GM21381 (cell line): ENCODE results near the gene CACNA1B.

Experiments
- ATAC-seq: cut with Tn5 transposase; IDR thresholded peaks from one replicate; pipeline ENCODE4 v1.9.1; 2021; ENCODE audit warnings: mild to moderate bottlenecking, moderate library complexity; ENCODE audit not compliant: unreplicated experiment

CACNA1B gene

DNA sequence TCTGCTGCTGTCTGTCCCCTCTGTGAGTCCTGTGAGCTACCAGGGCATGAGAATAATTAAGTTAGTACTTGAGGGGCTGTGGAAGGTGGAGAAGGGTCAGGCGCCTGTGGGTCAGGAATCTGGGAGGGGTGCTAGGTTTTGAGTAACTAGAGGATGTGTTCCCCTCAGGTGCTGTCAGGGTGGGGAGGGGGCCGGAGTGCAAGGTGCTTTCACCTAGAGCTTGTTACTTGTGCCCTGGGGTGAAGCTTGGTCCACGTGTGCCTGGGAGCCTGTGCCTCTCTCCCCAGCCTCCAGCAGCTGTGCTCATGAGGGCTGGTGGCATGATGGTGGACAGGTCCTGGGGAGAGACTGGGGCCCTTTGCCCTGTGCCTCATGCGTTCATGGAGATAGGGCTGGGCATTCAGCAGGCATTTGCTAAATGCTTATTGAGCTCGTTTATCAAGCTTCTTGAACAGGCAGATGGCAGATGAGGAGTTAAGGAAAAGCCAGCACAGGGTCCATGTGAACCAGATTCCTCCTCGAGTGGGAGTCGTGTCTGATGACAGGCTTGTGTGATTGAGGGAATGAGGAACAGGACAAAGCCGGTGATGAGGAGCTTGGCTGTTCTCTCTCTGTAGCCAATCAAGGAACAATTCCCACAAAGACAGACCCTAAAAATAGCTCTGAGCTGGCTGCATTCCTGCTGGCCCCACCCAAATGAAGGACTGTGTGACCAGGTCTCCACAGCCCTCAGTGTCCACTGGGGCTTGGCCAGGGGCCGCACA is 40.9 kb downstream of the CACNA1B start:
- no peak for ATAC-seq

DNA sequence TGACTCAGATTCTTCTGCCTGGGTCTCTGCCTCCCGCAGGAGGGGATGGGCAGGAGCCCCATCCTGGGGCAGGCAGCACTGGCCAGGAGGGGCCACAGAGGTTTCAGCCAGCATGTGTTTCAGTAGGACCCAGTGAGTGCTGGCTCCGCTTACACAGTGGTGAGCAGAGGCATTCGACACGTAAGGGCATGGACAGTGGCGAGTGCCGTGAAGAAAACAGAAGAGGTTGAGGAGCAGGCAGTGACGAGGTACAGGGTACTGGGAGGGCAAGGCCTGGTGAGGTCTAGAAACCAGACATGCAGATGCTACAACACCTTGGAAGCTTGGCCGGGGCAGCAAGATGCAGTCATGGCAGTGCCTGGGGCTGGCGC is 41.5 kb downstream of the CACNA1B start:
- ATAC-seq: no peak

DNA sequence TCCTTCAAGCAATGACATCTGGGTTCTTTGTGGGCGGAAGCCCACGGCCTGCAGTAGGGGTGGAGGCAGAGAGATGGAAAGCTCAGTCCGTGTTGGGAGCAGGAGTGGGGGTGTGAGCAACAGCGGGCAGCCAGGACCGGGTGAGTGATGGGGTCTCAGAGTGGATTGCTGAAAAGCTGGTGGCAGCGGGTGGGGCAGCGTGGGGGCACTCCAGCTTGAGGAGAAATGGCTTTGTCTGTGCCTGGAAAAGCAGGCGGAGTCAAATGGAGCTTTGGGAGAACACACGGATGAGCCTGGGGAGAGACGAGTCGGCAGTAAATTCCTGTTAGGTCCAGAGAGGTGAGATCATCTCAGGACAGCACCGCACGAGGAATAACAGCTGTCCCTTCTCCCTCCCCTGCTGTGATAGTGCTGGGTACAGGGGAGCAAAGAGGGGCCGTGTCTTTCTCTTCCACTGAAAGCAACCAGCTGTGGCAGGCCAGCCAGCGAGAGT is 42.1 kb downstream of the CACNA1B start:
- ATAC-seq: no peak

DNA sequence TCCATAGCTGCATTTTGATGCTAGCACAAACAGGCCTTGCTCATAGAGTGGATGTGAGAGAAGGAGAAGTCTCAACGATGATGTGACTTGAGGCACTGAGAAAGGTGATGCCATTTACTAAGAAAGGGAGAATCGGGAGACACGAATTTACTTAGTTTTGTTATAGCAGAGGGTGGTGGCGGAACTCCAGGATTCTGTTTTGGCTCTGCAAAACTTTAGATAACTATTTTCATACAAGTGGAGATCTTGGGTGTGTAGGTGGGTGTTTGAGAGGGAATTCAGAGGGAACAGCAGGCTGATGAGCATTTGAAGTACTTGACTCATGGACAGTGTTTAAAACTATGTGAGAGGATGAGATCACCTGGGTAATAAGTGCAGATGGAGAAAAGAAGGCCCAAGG is 43.2 kb downstream of the CACNA1B start:
- no peak for ATAC-seq

DNA sequence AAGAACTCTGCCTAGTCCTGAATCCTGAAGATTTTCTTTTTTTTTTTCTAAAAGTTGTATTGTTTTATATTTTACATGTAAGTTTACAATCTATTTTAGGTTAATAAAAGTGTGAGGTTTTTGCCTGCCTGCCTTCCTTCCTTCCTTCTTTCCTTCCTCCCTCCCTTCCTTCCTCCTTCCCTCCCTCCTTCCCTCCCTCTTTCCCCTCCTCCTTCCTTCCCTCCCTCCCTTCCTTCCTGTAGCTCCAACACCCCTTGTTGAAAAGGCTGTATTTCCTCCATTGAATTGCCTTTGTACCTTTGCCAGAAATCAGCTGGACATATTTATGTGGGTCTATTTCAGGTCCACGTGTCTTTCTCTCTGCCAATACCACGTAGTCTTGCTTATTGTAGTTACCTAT is 46.6 kb downstream of the CACNA1B start:
- no peak for ATAC-seq

DNA sequence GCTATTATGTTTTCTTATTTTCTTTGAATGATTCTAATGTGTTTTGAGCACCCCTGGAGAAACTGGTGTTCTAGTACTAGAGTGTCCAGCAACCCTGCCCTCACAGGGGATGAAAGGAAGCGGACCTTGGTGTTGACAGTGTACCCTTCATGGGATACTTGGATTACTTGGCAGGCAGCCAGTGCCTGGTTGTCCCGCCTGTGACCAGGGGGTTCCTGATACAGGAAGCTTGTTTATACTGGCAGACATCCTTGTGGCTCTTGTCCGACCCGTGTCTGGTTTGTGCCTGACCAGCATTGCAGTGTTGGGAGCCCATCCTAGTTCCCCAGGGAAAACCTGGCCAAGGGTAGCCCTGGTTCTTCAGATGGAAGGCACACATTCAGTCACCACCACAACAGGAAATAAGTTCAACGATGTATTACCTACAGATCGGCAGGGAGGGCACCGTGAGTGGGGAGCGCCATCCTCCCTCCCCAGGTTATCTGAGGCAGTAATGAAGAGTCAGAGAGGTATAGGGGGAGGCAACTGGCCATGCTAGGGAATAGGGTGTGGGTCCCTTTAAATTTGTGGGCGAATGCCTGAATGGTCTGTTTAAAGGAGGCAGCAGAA is 47.3 kb downstream of the CACNA1B start:
- no peak for ATAC-seq

DNA sequence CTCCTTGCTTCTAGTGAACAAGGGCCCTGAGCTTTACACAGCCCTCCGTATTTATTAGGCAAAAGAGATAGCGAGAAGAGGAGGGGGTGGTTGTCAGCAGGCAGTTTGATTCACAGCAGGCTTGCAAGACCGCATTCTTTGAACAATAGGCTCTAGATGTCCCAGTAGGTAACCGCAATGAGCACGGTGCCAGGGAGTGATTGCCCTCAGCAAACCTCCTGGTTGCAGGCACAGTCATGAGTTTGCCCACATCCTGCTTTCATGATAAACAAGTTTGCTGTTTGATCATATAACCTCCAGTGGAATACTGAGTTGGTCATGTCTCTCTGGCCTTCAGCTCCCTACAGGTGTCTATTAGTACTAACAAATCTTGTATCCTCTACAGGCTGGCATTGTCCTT is 66.1 kb downstream of the CACNA1B start:
- ATAC-seq: no peak

DNA sequence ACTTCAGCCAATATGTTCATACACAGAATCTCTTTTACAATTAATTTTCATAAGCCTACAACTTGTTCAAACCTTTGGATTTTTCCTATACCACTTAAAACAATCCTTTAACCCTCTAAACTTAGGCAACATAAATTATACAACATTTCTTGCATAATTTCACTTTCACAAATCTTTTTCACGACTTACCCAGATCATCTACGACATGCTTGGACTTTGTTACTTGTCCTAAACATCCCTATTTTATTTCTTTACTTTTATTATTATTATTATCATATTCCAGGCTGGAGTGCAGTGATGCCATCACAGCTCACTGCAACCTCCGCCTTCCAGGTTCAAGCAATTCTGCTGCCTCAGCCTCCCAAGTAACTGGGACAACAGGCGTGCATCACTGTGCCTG is 68.0 kb downstream of the CACNA1B start:
- ATAC-seq: no peak

DNA sequence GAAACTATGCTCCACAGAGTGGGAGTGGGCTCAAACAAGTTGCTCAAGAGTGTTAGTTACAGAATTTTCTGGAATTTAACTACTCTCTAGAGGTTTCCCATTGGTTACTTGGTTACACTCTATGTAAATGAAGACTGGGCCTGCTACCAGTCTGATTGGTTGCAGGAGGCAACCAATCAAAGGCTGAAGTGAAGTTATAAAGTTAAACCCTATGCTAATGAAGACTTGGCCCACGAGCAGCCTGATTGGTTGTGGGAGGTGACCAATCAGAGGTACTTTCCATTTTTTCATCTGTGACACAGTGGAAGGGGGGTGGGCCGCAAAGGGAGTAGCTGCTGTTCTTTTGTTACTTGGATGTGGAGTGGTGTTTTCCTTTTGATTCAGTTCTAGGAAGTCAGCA is 69.4 kb downstream of the CACNA1B start:
- no peak for ATAC-seq

DNA sequence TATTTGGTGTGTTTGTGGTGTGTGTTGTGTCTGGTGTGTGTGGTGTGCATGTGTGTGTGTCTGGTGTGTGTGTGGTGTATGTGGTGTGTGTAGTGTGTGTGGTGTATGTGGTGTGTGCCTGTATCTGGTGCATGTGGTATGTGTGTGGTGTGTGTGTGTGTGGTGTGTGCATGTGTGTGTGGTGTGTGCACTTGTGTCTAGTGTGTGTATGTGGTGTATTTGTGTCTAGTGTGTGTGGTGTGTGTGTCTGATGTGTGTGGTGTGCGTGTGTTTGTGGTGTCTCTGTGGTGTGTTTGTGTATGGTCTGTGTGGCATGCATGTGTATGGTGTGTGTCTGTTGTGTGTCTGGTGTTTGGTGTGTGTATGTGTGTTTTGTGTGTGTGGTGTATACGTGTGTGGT is 71.1 kb downstream of the CACNA1B start:
- no peak for ATAC-seq

DNA sequence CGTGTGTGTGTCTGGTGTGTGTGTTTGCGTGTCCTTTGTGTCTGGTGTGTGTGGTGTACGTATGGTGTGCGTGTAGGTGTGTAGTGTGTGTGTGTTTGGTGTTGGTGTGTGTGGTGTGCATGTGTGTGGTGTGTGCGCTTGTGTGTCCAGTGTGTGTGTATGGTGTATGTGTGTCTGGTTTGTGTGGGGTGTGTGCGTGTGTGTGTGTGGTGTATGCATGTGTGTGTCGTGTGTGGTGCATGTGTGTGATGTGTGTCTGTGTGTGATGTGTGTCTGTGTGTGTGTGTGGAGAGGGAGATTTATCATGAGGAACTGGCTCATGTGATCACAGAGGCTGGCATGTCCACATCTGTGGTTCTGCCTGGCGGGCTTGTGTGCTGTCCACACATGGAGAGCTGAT is 71.7 kb downstream of the CACNA1B start:
- ATAC-seq: no peak

DNA sequence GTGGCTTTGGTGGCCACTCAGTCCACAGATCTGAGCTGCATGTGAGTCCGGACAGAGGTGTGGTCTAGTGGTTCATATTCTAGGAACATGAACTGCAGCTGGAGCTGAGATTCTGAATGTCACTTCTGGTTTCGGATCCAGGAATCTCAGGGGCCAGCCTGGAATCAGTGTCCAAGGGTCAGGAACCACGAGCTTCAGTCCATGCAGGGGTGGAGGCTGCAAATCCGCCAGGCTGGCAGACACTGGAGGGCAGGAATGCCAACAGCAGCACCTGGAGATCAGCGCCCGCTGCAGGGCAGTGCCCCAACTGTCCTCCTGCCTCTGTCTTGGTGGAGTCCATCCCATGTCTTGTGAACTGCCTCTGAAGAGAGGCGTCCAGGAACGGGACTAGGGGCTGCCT is 73.5 kb downstream of the CACNA1B start:
- no peak for ATAC-seq

DNA sequence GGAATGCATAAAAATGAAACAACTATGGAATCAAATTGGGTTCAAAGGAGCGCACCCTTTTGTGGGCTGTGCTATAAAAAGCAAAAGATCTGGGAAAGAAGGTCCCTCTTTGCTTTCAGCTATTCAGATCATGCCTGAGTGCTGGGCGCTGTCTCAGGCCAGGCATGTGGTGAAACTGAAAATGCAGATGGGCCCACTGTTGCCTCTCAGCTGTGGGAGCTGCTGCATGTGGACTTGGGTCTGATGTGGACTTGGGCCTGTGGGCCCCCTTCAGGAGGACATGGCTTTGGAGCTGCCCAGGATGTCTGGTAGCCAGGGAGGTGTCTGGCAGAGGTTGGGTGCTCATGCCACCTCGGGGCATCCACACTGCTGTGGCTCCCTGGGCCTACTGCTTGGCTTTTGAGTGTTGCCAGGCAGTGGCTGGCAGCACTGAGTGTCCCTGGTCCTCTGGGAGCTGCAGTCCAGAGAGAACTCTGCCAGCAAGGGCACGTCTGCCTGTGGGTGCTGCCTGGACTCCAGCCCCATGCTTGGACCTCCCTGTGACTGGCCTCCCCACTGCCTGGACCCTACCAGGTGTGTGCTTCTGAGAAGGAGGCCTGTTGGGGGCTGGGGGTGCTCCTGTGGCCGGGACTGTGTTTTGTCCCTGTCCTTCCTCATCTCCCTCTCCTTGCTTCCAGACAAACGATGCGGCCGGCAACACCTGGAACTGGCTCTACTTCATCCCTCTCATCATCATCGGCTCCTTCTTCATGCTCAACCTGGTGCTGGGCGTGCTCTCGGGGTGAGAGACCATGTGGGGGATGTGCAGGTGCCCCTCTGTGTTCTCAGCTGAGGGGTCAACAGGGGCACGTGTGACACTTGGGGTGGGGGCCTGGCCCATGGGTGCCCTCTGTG is 74.3 kb downstream of the CACNA1B start:
- no peak for ATAC-seq

DNA sequence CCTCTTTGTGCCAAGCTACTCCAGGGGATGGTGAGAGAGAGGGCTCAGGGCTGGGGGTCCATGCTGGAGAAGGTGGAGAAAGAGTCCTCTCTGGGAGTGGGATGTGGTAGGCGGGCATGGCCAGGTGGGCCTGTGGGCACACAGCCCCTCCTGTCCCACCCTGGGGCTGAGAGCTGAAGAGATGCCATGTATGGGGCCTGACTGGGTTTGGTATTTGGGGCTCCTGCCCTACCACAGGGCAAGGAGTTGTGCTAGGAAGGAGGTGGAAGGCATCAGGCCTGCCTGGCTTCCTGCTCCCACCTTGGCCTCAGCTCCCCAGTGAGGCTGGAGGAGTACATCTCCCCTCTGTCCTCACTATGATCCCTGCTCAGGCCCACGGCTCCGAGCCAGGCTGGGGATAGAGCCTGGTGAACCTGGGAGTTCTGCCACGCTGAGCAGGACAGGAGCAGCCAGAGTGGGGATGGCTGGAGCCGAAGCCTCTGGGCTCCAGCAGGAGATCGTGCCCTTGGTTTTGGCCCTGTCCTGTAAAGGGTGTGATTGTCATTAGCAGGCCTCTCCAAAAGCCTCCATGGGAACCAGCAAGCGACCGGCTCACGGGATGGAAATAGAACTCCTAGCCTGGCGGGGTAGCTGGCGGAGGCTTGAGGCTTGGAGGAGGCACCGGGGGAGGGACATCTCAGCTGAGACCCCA is 75.5 kb downstream of the CACNA1B start:
- ATAC-seq: no peak

DNA sequence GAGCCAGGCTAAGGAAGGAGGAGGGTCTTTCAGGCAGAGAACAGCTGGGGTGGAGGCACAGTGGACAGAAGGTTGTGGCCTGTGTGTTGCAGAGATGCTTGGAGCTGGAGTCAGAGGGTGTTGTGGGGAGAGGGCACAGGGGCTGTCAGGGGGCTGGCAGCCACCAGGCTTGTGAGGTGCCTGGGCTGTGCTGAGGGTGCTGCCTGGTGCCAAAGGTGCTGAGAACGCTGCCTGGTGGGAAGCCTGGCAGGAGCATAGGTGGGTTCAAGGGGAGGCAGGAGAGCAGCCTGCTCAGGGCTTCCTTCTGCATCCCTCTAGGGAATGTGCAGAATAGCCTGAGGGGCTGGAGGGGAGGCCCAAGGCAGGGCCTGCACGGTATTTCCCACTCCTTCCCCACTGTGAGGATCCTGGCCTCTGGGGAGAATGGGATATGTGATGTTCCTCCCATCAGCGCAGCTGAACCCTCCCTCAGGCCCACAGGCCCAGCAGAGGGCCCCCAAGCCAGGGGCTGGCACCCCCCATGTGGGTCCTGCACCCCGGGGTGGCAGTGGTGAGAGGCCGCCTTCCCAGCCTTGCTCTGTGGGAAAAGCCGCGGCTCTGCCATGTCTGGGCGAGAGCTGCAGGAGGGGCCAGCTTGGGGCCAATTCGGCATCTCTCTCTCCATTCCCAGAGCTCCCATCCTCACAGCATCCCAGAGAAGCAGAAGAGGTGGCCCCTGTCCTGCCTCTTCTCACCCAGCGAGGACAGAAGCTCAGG is 76.3 kb downstream of the CACNA1B start:
- no peak for ATAC-seq

DNA sequence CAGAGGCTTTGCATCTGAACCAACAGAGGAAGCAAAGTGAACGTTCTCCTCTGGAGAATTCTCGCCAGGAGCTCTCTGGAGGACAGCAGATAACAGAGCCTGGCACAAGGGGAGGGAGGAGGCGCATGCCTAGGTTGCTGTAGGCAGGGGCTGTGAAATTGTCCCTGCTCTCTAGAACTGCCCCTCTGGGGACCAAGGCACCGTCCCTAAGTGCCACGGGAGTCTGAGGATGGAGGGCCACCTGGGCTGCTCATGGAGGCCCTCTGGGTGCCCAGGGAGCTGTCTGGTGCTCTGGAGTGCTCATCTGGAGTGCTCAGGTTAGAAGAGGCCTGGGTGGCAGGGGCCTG is 77.6 kb downstream of the CACNA1B start:
- no peak for ATAC-seq

DNA sequence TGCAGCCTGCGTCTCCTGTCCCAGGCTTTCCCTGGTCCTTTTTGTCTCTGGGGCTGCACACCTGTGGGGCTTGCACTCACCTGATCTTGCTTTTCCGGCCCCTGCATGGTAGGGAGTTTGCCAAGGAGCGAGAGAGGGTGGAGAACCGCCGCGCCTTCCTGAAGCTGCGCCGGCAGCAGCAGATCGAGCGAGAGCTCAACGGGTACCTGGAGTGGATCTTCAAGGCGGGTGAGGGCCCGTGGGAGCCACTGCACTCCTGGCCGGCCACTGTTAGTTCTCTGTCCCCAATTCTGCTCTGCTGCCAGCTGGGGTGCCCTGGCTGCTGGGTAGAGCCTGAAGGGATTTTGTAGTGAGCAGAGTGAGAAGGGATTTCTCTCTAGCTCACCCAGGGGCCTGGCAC is 78.0 kb downstream of the CACNA1B start:
- no peak for ATAC-seq

DNA sequence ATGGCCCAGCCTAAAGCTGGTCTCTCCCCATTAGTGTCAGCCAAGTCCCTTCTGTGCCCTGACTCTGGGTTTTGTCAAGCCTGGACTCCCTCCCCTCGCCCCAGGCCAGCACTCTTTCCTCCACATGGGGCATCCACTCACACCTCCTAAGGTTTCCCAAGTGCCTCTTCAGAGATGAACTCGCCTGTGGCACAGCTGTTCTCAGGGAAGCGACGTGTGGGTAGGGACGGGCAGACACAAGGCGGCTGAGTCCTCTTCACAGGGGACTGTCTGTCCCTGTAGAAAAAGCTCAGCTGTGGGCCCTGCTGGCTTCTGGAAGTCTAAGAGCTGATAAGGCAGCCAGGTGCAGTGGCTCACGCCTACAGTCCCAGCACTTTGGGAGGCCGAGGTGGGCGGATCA is 78.5 kb downstream of the CACNA1B start:
- ATAC-seq: no peak

DNA sequence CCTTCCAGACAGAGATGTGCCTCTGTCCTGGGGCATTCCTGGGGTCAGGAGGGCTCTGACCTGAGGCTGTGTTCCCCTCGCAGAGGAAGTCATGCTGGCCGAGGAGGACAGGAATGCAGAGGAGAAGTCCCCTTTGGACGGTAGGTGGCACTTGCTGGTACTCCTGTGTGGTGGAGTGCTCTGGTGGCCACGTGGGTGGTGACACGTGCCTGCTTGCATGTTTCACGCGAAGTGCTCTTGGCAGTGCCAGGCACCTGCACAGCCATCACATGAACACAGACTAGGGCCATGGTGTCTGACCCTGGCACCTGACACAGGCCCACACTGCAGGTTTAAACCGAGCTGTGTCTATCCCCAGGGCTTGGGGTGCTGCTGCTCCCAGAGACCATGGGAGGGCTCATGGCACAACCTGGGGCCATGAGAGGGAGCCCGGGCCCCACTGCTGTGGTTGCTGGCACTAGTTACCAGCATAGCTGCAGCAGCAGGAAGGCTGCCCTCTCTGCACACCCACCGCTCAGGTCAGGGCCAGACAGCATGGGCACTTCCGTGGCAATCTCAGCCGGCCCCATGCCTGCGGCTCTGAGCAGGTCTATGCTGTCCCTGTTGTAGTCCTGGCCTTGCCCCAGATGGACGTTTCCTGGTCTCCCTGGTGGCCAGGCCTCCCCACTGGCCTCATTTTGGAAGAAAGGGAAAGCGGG is 79.3 kb downstream of the CACNA1B start:
- ATAC-seq: no peak
